IPS-18a (cell line): Measurements from ENCODE around the gene LRRC73.
"Not testable (repeated sequence)": the region's sequence is repeated elsewhere in the genome, so short reads cannot be mapped to it uniquely, and the experiment has no call there.

Experiments
- H3K27ac ChIP-seq: one replicate; pipeline ENCODE4 v1.5.1; 2013; ENCODE audit warnings: low read length
- H3K27me3 ChIP-seq: one replicate; pipeline ENCODE4 v1.6.1; 2013; ENCODE audit warnings: mild to moderate bottlenecking, low read length; ENCODE audit not compliant: control insufficient read depth, insufficient read depth
- H3K36me3 ChIP-seq: one replicate; pipeline ENCODE4 v1.6.1; 2013; ENCODE audit warnings: low read depth, low read length; ENCODE audit not compliant: control insufficient read depth
- H3K4me1 ChIP-seq: one replicate; pipeline ENCODE4 v1.6.1; 2013; ENCODE audit warnings: low read depth, low read length; ENCODE audit not compliant: control insufficient read depth
- H3K4me3 ChIP-seq: one replicate; pipeline ENCODE4 v1.5.1; 2013; ENCODE audit warnings: low read length
- H3K9ac ChIP-seq: one replicate; pipeline ENCODE4 v1.6.1; 2013; ENCODE audit warnings: mild to moderate bottlenecking, low read length, moderate library complexity
- H3K9me3 ChIP-seq: one replicate; pipeline ENCODE4 v1.6.1; 2013; ENCODE audit warnings: low read depth, low read length; ENCODE audit not compliant: control insufficient read depth

Gene LRRC73, protein sequence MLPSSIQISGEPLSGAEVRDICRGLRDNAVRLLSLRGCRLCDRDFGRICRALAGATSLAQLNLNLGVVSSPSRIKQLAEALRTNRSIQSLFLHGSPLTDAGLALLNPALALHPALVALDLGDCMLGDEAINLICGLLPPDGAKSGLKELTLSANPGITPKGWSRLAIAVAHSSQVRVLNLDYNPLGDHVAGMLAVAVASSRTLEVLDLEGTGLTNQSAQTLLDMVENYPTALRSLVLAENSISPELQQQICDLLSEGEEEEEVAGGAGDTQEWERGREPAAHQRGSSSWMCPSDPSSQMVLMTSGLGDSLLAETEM

GRCh38 chr6:43509984-43510826 is at the start of gene LRRC73:
Gene LRRC73, minus strand, starts transcription at chr6:43510346. Its CDS starts 561 bp downstream, at chr6:43509785.
- Histone ChIP-seq H3K27me3 (peaks cover 24% of the 10 kb centered on the region), H3K9me3 (no peaks in the 10 kb centered on the region), H3K4me1 (peaks cover 3% of the 10 kb centered on the region), H3K4me3 (peak within 1 kb of the TSS; percentile 65), H3K27ac (no peak within 1 kb of the TSS), H3K36me3 (peaks cover 36% of the 10 kb centered on the region), H3K9ac (peak within 1 kb of the TSS; percentile 54)

GRCh38 chr6:43559328-43559727 is 49.2 kb upstream of the LRRC73 start:
- Histone ChIP-seq H3K4me3 (no peak overlapping the region), H3K36me3 (peaks cover 96% of the 10 kb centered on the region), H3K4me1 (no peaks in the 10 kb centered on the region), H3K9ac (no peak overlapping the region), H3K27ac (no peak overlapping the region), H3K27me3 (no peaks in the 10 kb centered on the region), H3K9me3 (no peaks in the 10 kb centered on the region)

DNA sequence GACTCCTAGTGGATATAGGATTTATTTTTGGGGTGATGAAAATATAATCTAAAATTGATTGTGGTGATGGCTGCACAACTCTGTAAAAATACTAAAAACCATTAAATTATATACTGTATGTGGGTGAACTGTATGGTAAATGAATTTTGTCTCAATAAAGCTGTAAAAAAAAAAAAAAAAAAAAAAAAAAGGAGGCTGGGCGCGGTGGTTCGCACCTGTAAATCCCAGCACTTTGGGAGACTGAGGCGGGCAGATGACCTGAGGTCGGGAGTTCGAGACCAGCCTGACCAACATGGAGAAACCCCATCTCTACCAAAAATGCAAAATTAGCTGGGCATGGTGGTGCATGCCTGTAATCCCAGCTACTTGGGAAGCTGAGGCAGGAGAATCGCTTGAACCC is 47.5 kb upstream of the LRRC73 start:
- not testable (repeated sequence) for H3K27ac ChIP-seq, H3K4me1 ChIP-seq, H3K9me3 ChIP-seq, H3K9ac ChIP-seq, H3K27me3 ChIP-seq, H3K4me3 ChIP-seq
- H3K36me3 ChIP-seq = peaks cover 95% of the 10 kb centered on the region

GRCh38 chr6:43547222-43547621 is 37.1 kb upstream of the LRRC73 start:
- Histone ChIP-seq H3K4me1 (no peaks in the 10 kb centered on the region), H3K9me3 (no peaks in the 10 kb centered on the region), H3K27ac (no peak overlapping the region), H3K36me3 (peaks cover 92% of the 10 kb centered on the region), H3K27me3 (no peaks in the 10 kb centered on the region), H3K9ac (no peak overlapping the region), H3K4me3 (no peak overlapping the region)

DNA sequence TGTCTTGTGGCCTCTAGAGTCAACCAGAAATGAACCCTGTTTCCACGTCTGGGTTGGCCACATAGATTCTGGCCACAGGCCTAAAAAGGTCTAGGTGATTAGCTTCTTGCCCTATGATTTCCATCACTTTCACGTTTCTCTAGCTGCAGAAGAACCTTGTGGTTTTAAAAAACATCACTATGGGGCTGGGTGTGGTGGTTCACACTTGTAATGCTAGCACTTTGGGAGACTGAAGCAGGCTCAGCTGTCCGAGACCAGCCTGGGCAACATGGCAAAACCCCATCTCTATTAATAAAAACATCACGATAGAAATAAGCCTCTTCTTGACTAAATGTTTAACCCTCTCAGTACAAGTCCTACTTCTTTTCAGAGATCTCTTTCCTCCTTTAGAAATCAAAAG is 34.3 kb upstream of the LRRC73 start:
- Histone ChIP-seq H3K9ac (no peak overlapping the region), H3K4me1 (no peaks in the 10 kb centered on the region), H3K27me3 (no peaks in the 10 kb centered on the region), H3K4me3 (no peak overlapping the region), H3K36me3 (peaks cover 78% of the 10 kb centered on the region), H3K27ac (no peak overlapping the region), H3K9me3 (no peaks in the 10 kb centered on the region)

- H3K9me3 ChIP-seq = no peaks in the 10 kb centered on the region
- H3K9ac ChIP-seq = no peak overlapping the region
- no peaks in the 10 kb centered on the region for H3K27me3 ChIP-seq
- H3K4me1 ChIP-seq = no peaks in the 10 kb centered on the region
- no peak overlapping the region for H3K27ac ChIP-seq
- no peak overlapping the region for H3K4me3 ChIP-seq
- H3K36me3 ChIP-seq = peaks cover 69% of the 10 kb centered on the region
Measured at GRCh38 chr6:43541774-43542471, 31.8 kb upstream of the LRRC73 start.

GRCh38 chr6:43540507-43540906 is 30.4 kb upstream of the LRRC73 start:
- peaks cover 58% of the 10 kb centered on the region for H3K36me3 ChIP-seq
- H3K9ac ChIP-seq = no peak overlapping the region

DNA sequence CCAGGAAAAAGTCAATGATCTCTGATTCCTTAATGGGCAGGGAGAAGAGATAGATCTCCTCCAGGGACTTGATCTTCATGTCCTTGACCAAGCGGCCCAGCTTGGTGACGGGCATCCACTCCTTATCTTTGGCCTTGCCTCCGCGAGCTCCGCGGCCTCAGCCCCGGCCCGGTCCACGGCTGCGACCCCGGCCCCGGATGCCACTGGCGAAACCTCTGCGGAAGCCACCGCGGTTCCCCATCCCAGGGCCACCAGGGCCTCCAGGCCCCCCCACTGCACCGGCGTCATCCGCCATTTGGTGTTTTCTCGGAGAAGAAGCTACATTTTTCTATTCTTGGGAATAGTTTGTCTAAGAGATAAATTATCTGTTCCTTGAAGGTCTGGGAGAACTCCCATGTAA is 29.3 kb upstream of the LRRC73 start:
- H3K36me3 ChIP-seq = peaks cover 50% of the 10 kb centered on the region
- H3K9ac ChIP-seq, H3K27ac ChIP-seq, H3K4me3 ChIP-seq, H3K27me3 ChIP-seq, H3K9me3 ChIP-seq, H3K4me1 ChIP-seq: not testable (repeated sequence)

More at GRCh38 chr6:43540507-43540906, 30.4 kb upstream of the LRRC73 start:
- Histone ChIP-seq H3K27ac (no peak overlapping the region), H3K4me3 (no peak overlapping the region), H3K4me1 (no peaks in the 10 kb centered on the region), H3K9me3 (no peaks in the 10 kb centered on the region), H3K27me3 (no peaks in the 10 kb centered on the region)

DNA sequence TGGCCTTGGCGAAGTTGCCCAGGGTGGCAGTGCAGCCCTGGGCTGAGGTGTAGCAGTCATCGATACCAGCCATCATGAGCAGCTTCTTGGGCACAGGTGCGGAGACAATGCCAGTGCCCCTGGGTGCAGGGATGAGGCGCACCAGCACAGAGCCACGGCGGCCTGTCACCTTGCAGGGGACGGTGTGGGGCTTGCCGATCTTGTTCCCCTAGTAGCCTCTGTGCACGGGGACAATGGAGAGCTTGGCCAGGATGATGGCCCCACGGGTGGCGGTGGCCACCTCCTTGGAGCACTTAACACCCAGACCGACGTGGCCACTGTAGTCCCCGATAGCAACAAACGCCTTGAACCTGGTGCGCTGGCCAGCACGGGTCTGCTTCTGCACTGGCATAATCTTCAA is 28.8 kb upstream of the LRRC73 start:
- not testable (repeated sequence) for H3K4me3 ChIP-seq, H3K27me3 ChIP-seq, H3K4me1 ChIP-seq, H3K9ac ChIP-seq, H3K27ac ChIP-seq, H3K9me3 ChIP-seq
- peaks cover 50% of the 10 kb centered on the region for H3K36me3 ChIP-seq

DNA sequence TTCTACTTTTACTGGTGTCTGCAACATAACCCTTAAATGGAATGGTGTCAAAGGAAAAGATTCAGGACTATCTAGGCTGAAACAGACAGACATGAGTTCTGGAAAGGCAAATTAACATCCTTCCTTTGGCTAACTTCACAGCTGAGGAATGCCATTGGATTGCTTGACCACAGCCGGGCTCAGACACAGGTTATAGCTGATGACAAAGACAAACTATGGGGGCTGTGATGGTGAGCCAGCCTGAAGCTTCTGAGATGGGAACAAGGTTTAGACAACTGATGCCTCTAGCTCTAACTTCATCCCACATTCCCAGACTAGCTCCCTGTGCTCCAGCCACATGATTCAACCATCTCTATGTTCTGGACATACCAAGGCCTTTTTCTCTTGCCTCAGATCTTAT is 22.1 kb upstream of the LRRC73 start:
- no peak overlapping the region for H3K4me3 ChIP-seq
- peaks cover 70% of the 10 kb centered on the region for H3K36me3 ChIP-seq
- no peaks in the 10 kb centered on the region for H3K4me1 ChIP-seq
- no peaks in the 10 kb centered on the region for H3K27me3 ChIP-seq
- H3K9me3 ChIP-seq = no peaks in the 10 kb centered on the region
- no peak overlapping the region for H3K9ac ChIP-seq
- H3K27ac ChIP-seq = no peak overlapping the region

DNA sequence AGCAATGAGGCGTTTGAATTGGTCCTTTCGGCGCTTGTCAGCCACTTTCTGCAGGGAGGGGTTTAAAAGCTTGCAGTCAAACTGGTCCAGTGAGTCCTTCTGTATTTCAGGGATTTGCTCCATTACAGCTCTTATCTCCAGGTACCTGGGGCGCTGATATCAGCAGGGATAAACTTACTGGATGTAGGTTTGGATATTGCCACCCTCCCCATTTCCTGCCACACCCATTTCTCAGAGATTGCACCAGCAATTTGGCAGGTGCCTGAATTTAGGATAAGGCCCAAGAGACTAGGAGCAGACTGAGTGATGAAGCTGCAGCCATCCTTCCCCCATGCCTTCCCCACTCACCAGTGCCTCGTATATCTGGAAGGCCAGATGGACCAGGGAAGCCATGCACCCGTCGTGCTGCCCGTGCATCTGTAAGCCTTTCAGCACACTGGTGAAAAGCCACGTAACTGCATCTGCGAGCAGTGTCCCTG is 14.4 kb upstream of the LRRC73 start:
- no peaks in the 10 kb centered on the region for H3K9me3 ChIP-seq
- no peak overlapping the region for H3K9ac ChIP-seq
- no peaks in the 10 kb centered on the region for H3K27me3 ChIP-seq
- H3K4me1 ChIP-seq = no peaks in the 10 kb centered on the region
- no peak overlapping the region for H3K27ac ChIP-seq
- peaks cover 93% of the 10 kb centered on the region for H3K36me3 ChIP-seq
- H3K4me3 ChIP-seq = no peak overlapping the region
